ENCODE data around the gene C1QTNF6.
"Not testable (repeated sequence)": the region's sequence is repeated elsewhere in the genome, so short reads cannot be mapped to it uniquely, and the experiment has no call there.

C1QTNF6 gene

DNA sequence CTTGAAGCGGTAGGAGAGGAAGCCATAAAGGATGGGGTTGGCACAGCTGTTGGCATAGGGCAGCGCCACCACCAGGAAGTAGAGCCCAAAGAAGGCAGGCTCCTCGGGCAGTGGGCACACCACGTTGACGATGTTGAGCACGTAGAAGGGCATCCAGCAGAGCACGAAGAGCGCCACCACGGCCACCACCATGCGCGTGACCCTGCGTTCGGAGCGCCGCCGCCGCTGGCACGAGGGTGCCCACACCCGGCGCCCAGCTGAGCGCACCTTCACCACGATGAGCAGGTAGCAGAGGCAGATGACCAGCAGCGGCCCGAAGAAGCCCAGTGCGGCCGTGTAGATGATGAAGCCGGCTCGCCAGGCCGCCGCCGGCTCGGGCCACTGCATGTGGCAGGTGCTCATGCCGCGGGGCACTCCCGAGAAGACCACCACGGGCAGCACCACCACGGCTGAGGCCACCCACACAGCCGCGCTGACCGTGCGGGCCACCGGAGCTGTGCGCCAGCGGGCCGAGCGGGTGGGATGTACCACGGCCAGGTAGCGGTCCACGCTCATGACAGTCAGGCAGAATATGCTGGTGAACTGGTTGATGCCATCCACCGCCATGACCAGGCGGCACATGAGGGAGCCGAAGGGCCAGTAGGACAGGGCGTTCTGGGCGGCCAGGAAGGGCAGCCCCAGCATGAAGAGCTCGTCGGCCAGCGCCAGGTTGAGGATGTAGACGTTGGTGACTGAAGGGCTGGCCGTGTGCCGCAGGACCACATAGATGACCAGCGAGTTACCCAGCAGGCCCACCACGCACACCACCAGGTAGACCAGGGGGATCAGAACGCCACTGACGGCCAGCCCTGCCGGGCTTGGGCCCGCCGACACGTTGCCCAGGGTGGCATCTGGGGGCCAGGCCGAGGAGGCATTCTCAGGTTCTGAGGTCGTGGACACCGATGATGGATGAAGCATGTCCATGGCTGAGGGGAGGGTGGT lies 19.1 kb upstream of the C1QTNF6 start:
- DNase-seq (ENCODE audit: low read depth) = no peak

GRCh38 chr22:37206118-37206840 lies 18.2 kb upstream of the C1QTNF6 start:
- no peak for DNase-seq (ENCODE audit: low read depth)

GRCh38 chr22:37205046-37205445 lies 17.0 kb upstream of the C1QTNF6 start:
- DNase-seq (ENCODE audit: low read depth) = no peak

DNA sequence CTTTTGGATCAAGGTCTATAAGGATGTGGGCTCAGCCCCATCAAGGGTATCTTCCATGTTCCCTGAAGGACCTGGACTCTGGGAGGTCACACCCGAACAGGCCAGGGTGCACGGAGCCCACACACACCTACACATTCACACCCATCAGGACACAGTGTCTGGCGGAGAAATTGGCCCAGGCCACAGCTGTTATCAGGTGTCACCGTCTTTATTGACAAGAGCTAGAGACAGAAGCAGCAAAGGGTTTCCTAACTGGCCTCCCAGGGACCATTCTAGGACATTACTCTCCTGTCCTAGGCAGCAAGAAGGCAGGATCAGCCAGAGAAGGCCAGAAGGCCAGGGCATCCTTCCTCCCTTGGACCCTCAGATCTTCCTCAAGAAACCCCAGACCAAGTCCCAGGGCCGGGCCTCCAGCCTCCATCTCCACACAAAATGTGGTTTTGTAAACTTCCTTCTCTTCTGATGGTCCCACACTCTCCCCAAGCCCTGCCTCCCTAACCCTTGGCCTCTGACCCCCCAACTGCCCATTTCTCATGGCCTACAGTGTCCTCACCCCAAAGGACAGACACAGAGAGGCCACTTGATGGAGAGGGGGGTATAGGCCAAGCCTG lies 16.1 kb upstream of the C1QTNF6 start:
- no peak for DNase-seq (ENCODE audit: low read depth)

- DNase-seq (ENCODE audit: low read depth) = no peak
These were observed 15.5 kb upstream of the C1QTNF6 start for GRCh38 chr22:37203354-37204044.

- DNase-seq (ENCODE audit: low read depth) = no peak
These were observed 14.7 kb upstream of the C1QTNF6 start for GRCh38 chr22:37202716-37203115.

DNA sequence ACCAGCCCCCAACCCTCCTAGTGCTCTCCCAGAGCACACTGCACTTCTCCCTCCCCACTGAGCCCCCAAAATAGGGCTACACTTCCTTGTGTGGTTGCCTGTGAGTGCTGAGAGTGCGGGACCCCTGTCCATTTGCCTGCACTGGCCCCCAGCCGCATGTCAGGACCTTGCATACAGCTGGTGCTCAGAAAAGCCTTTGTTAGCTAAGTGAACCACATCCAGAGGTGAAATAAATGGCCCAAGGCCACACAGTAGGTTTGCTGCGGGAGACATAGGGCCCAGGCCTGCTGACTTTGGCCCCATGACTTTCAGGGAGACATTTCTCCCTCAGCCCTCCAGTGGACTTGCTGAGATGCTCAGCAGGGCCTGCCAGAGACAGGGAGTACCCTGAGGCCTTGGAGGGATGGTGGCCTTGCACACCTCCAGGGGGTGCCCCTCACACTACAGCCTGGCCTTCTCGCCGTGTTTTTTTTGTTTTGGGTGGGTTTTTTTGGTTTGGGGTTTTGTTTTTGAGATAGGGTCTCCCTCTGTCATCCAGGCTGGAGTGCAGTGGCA lies 14.0 kb upstream of the C1QTNF6 start:
- DNase-seq (ENCODE audit: low read depth) = no peak

GRCh38 chr22:37201443-37201820 lies 13.4 kb upstream of the C1QTNF6 start:
- DNase-seq (ENCODE audit: low read depth) = not testable (repeated sequence)

DNA sequence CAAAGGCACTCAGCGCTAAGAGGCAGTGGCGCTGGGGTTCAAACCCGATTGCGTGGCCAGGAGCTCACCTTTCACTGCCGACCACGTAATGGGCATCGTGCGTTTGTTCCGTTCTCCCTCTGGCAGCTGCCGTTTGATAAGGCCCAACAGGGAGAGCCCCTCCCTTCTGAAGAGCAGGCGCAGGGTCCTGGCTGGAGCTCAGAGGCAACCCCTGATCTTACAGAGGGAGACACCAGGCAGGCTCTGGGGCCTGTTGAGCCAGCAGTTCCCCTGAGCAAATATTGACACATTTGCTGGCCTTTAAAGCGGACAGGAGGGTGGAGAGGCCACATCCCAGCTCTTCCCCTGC lies 11.7 kb upstream of the C1QTNF6 start:
- no peak for DNase-seq (ENCODE audit: low read depth)

DNA sequence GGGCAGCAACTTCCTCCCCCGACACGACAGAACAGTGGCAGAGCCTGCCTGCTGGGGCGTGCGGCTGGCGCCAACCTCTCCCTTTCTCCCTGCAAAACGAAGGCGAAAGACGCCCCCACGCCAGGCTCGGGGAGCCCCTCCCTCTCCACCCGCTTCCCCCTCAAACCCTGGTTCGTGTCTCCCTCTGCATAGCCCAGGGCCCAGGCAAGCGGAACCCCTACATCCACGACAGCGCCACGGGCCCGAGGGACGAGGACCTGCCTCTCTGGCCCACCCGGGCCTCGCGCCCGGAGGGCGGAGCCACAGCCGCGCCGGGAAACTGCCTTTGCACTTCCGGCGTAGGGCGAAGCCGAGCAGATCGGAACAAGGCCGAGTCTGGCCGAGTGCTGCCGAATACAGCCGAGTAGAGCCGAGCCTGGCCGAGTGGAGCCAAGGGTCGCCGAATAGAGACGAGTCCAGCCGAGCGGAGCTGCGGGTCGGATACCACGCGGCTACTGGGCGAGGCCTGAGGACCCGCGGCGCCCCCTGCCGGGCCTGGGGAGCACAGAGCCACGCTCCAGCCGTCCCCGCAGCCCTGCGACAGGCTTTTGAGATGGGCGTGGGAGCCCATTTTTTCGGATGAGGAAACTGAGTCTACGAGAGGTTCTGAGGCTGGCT lies 11.2 kb upstream of the C1QTNF6 start:
- DNase-seq (ENCODE audit: low read depth) = peak; percentile 96

GRCh38 chr22:37198258-37199102 lies 10.4 kb upstream of the C1QTNF6 start:
- peak; percentile 58 for DNase-seq (ENCODE audit: low read depth)

GRCh38 chr22:37197451-37198257 lies 9.6 kb upstream of the C1QTNF6 start:
- peak; percentile 45 for DNase-seq (ENCODE audit: low read depth)

DNA sequence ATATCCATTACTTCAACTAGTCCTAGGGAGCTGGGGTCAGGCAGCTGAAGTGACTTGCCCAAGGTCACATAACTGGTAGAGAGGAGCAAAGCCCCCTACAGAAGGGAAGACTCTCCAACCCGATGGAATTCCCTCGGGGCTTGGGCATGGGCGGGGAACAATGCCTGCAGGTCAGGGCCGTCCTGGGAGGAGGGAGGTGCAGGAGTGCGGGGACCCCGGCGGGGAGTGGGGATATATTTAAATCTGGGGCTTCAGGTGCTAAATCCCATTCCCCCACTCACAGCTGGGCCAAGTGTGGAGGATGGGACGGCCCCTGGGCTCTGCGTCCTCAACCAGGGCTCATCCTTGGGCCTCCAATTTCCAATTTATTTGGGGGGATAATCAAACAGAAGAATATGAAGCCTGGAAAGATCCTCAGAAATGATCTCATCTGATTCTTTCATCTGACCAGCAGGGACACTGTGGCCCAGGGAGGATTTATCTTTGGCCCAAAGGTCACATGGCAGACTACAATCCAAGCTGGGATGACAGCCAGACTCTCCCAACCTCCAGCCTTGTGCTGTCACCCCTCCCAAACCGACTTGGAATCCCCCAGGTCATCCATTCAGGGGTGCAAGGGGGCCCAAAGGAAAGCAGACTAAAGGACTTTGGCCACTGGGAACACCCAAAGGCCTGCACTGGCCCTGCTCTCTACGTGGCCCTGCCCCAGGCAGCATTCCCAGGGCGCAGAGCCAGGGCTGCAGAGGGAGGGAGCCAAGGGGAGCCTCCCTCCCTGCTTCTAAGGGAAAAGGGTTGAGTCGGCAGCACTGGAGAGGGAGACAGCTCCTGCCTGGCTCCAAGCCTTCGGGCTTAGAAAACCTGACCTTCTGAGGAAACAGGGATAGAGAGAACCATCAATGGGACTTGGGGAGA lies 8.7 kb upstream of the C1QTNF6 start:
- peak; percentile 89 for DNase-seq (ENCODE audit: low read depth)

- no peak for DNase-seq (ENCODE audit: low read depth)
These were observed 7.9 kb upstream of the C1QTNF6 start for GRCh38 chr22:37195921-37196320.

DNA sequence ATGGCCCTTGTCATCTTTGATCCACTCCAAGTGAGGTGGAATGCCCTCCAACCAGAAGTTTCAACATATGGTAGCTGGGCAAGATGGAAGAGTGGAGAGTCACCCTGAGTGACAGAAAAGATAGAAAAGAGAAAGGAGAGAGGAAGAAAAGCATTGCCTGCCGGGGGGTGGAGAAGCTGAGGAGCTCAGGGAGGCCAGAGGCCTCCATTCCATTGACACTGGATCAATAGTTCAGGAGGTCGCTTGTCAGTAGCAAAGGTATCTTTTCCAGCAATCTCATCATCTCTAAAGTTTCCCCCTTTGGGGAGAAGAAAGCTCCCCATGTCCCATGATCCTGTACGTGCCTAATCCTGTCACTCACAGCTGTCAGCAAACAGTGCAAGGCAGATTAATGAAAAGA lies 6.7 kb upstream of the C1QTNF6 start:
- DNase-seq (ENCODE audit: low read depth) = no peak

- peak; percentile 15 for DNase-seq (ENCODE audit: low read depth)
These were observed 5.7 kb upstream of the C1QTNF6 start for GRCh38 chr22:37193629-37194191.

DNA sequence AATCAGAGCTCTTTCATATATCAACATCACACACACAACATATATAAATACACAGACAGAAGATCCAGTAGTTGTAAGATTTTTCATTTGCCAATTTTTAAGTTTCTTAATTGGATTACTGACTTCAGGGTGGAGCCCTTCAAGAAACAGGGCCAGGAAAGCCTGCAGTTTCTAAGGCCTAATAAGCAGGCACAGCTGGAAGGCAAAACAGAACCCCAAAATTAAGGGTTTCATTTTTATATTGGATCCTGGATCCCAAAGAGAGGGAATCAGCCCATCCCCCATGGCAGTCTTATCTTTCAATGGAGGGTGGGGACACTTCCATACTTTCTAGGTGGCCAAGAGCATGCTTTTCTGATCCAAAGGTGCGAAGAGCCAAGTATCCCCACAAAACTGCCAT lies 4.7 kb upstream of the C1QTNF6 start:
- no peak for DNase-seq (ENCODE audit: low read depth)

DNA sequence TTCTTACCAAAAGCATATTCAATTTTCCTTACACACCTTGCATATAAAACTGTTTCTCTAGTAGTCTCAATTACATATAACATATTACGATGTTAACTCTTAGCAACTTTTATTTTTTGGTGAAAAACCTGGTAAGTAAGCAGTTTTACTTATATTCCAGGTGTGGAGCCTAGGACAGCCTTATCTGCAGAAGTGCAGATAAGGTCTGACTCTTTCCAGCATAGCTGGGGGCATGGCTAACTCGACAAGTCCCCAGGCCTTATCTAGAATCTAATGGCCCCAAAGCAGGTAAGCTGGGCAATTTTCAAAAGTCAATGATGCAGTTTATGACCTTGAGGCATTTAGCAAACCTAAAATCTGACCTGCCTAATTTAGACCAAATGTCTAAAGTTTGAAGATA lies 4.2 kb upstream of the C1QTNF6 start:
- no peak for DNase-seq (ENCODE audit: low read depth)
